ENCODE measurements around the gene USP17L26.
"Not testable (repeated sequence)": the region's sequence is repeated elsewhere in the genome, so short reads cannot be mapped to it uniquely, and the experiment has no call there.

USP17L26 gene, protein sequence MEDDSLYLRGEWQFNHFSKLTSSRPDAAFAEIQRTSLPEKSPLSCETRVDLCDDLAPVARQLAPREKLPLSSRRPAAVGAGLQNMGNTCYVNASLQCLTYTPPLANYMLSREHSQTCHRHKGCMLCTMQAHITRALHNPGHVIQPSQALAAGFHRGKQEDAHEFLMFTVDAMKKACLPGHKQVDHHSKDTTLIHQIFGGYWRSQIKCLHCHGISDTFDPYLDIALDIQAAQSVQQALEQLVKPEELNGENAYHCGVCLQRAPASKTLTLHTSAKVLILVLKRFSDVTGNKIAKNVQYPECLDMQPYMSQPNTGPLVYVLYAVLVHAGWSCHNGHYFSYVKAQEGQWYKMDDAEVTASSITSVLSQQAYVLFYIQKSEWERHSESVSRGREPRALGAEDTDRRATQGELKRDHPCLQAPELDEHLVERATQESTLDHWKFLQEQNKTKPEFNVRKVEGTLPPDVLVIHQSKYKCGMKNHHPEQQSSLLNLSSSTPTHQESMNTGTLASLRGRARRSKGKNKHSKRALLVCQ

DNA sequence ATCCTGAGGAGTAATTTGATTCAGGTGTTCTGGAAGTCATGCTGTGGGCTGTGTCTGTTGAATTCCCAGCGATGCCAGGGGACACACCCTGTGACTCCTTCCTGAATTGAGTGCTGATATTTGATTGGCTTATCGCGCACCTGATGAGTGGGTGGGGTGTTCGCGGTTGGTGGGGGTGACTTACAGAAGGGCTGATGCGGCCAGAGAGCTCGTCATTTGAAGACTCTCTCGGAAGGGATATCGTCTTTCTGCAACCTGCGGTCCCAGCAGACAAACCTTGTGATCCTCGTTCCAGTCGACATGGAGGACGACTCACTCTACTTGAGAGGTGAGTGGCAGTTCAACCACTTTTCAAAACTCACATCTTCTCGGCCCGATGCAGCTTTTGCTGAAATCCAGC is at the start of gene USP17L26:
TSS of gene USP17L26 (plus strand) at position 301 of the 400 bp plus-strand sequence. CDS start at position 301, 0 bp downstream.
- DNase-seq (ENCODE audit: low read depth in 2 of 2): not testable (repeated sequence)

DNA sequence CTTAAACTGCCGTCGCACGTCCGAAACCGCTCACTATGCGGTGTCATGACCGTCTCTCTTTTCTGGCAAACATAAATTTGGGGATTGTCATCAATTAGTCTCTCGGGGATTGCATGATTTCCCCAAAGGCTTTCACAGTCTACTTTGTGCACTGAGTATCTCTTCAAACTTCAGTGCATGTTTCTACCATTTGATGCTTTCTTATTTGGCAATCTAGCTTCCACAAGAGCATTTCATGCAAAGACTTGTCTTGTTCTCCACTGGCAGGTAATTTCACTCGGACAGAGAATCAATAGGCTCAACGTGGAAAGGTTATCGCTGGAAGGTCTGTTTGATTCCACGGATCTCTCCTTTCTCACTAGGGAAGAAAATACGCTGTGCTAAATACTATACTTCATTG is 10.3 kb upstream of the USP17L26 start:
- DNase-seq (ENCODE audit: low read depth in 2 of 2): not testable (repeated sequence)

DNA sequence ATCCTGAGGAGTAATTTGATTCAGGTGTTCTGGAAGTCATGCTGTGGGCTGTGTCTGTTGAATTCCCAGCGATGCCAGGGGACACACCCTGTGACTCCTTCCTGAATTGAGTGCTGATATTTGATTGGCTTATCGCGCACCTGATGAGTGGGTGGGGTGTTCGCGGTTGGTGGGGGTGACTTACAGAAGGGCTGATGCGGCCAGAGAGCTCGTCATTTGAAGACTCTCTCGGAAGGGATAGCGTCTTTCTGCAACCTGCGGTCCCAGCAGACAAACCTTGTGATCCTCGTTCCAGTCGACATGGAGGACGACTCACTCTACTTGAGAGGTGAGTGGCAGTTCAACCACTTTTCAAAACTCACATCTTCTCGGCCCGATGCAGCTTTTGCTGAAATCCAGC is 9.6 kb upstream of the USP17L26 start, which contains the start of gene USP17L24:
TSS of gene USP17L24 (plus strand) at position 301 of the 400 bp plus-strand sequence. CDS start at position 301, 0 bp downstream.
- not testable (repeated sequence) for DNase-seq (ENCODE audit: low read depth in 2 of 2)

DNA sequence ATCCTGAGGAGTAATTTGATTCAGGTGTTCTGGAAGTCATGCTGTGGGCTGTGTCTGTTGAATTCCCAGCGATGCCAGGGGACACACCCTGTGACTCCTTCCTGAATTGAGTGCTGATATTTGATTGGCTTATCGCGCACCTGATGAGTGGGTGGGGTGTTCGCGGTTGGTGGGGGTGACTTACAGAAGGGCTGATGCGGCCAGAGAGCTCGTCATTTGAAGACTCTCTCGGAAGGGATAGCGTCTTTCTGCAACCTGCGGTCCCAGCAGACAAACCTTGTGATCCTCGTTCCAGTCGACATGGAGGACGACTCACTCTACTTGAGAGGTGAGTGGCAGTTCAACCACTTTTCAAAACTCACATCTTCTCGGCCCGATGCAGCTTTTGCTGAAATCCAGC is 4.8 kb upstream of the USP17L26 start, which contains the start of gene USP17L25:
TSS of gene USP17L25 (plus strand) at position 301 of the 400 bp plus-strand sequence. CDS start at position 301, 0 bp downstream.
- not testable (repeated sequence) for DNase-seq (ENCODE audit: low read depth in 2 of 2)

DNA sequence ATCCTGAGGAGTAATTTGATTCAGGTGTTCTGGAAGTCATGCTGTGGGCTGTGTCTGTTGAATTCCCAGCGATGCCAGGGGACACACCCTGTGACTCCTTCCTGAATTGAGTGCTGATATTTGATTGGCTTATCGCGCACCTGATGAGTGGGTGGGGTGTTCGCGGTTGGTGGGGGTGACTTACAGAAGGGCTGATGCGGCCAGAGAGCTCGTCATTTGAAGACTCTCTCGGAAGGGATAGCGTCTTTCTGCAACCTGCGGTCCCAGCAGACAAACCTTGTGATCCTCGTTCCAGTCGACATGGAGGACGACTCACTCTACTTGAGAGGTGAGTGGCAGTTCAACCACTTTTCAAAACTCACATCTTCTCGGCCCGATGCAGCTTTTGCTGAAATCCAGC is 4.6 kb downstream of the USP17L26 start, which contains the start of gene USP17L5:
TSS of gene USP17L5 (plus strand) at position 301 of the 400 bp plus-strand sequence. CDS start at position 301, 0 bp downstream.
- not testable (repeated sequence) for DNase-seq (ENCODE audit: low read depth in 2 of 2)

DNA sequence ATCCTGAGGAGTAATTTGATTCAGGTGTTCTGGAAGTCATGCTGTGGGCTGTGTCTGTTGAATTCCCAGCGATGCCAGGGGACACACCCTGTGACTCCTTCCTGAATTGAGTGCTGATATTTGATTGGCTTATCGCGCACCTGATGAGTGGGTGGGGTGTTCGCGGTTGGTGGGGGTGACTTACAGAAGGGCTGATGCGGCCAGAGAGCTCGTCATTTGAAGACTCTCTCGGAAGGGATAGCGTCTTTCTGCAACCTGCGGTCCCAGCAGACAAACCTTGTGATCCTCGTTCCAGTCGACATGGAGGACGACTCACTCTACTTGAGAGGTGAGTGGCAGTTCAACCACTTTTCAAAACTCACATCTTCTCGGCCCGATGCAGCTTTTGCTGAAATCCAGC is 9.4 kb downstream of the USP17L26 start, which contains the start of gene USP17L27:
TSS of gene USP17L27 (plus strand) at position 301 of the 400 bp plus-strand sequence. CDS start at position 301, 0 bp downstream.
- not testable (repeated sequence) for DNase-seq (ENCODE audit: low read depth in 2 of 2)

DNA sequence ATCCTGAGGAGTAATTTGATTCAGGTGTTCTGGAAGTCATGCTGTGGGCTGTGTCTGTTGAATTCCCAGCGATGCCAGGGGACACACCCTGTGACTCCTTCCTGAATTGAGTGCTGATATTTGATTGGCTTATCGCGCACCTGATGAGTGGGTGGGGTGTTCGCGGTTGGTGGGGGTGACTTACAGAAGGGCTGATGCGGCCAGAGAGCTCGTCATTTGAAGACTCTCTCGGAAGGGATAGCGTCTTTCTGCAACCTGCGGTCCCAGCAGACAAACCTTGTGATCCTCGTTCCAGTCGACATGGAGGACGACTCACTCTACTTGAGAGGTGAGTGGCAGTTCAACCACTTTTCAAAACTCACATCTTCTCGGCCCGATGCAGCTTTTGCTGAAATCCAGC is 14.1 kb downstream of the USP17L26 start, which contains the start of gene USP17L28:
TSS of gene USP17L28 (plus strand) at position 301 of the 400 bp plus-strand sequence. CDS start at position 301, 0 bp downstream.
- not testable (repeated sequence) for DNase-seq (ENCODE audit: low read depth in 2 of 2)

DNA sequence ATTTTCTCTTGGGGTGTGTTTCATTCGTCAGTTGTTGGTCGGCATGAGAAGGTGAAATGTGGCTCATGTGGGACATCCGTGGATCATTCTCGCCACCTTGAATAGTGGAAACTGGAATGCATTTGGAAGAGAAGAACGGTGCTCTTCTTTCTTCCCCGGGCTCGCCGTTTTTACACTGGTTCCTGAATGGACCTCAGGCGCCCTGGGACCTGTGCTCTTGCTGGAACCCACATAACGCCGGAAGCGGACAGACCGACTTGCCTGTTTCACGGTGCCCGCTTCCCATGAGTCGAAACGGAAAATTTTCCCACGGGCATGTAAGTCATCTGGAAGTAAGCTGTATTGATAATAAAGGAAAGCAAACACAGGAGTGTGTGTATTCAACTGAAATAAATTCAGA is 16.4 kb downstream of the USP17L26 start:
- DNase-seq (ENCODE audit: low read depth in 2 of 2): not testable (repeated sequence)

DNA sequence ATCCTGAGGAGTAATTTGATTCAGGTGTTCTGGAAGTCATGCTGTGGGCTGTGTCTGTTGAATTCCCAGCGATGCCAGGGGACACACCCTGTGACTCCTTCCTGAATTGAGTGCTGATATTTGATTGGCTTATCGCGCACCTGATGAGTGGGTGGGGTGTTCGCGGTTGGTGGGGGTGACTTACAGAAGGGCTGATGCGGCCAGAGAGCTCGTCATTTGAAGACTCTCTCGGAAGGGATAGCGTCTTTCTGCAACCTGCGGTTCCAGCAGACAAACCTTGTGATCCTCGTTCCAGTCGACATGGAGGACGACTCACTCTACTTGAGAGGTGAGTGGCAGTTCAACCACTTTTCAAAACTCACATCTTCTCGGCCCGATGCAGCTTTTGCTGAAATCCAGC is 18.9 kb downstream of the USP17L26 start, which contains the start of gene USP17L29:
TSS of gene USP17L29 (plus strand) at position 301 of the 400 bp plus-strand sequence. CDS start at position 301, 0 bp downstream.
- DNase-seq (ENCODE audit: low read depth in 2 of 2): not testable (repeated sequence)

DNA sequence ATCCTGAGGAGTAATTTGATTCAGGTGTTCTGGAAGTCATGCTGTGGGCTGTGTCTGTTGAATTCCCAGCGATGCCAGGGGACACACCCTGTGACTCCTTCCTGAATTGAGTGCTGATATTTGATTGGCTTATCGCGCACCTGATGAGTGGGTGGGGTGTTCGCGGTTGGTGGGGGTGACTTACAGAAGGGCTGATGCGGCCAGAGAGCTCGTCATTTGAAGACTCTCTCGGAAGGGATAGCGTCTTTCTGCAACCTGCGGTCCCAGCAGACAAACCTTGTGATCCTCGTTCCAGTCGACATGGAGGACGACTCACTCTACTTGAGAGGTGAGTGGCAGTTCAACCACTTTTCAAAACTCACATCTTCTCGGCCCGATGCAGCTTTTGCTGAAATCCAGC is 28.4 kb downstream of the USP17L26 start, which contains the start of gene USP17L30:
TSS of gene USP17L30 (plus strand) at position 301 of the 400 bp plus-strand sequence. CDS start at position 301, 0 bp downstream.
- DNase-seq (ENCODE audit: low read depth in 2 of 2): not testable (repeated sequence)

DNA sequence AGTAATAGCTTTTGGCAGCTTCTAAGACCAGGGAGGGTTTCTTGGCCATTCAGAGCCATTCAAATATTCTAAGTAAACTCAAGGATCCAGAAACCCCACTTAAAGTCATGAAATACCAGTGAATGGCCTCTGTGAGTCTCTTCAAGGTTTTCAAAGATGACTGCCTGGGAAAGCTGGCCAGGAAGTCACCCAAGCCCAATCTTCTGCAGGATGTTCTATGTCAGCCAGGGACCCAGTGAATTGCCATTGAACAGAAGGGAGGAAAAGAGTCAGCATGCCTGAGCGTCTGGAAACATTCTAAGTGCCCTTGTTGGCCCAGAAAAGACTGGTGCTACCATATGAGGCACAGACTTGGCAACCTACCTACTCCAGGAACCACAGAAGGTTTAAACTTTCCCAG is 45.4 kb downstream of the USP17L26 start:
- DNase-seq (ENCODE audit: low read depth in 2 of 2): not testable (repeated sequence)

DNA sequence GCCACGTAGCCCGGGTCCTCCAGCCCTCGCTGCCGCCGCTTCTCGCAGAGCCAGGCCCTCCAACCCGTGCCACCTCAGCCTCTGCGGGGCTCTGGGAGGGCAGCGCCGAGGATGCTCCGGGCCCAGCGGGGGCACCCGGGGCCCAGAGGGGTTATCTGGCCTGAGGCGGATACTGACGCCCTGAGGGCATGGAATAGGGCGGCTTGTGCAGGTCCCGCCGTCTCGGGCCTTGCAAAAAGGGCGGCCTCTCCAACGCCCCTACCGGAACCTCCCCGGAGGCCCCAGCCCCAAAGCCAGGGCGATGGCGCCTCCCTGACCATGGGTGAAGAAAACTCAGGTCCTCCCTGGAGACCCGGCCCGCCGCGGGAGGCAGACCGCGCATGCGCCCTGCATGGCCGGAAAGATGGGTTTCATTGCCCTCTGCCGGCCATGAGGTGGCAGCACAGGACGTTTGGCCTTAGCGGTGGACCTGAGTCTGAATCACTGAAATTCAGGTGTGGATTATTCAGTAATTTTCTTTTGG is 46.6 kb downstream of the USP17L26 start:
- not testable (repeated sequence) for DNase-seq (ENCODE audit: low read depth in 2 of 2)

DNA sequence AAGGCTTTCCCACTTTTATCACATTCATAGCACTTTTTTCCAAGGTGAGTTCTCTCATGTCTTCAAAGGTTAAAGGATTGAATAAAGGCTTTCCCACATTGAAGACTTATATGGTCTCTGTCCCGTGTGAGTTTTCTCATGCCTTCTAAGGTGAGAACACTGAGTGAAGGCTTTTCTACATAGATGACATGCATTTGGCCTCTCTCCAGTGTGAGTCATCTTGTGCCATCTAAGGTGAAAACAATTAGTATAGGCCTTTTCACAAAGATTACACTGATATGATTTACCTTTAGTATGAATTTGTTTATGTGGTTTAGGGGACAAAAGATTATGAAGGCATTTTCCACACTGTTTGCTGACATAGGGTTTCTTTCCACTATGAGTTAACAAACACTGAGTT is 49.7 kb downstream of the USP17L26 start:
- no peak for DNase-seq (ENCODE audit: low read depth in 2 of 2)

Measured in fibroblast of skin of left biceps (primary cell).